ENCODE measurements around the gene TM4SF4.

TM4SF4 gene

DNA sequence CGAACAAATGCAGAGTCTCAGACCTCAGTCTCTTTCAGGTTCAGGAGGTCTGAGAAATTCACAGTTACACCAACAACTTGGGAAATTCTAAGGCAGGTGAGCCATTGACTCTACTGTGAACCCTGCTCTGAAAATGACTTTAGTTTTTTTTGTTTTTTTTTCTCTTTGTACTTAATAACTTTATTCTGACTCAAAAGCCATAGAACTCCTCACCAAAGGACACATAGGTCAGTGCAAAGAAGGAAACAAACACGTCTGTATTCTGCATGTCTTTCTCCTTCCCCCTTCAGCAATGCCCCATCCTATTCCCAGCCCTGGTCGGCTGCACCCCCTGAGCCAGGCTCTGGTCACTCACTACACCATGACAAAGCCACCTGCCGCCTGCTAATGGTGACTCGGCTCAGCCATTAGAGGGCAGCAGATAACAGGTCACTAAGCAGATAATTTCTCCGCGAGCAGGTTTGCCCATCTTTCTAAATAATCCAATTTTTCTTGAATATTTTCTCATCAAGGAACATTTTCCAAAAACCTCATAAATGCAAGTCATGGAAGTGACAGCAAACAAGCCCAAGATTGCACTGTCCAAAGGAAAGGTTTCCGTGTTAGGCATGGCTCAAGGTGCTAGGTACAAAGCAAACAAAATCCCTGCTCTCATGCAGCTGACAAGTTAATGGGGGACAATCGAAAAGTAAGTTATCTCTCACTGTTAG is 37.7 kb downstream of the TM4SF4 start:
- no peak for DNase-seq (ENCODE audit: low read depth)

- no peak for DNase-seq (ENCODE audit: low read depth)
Measured at GRCh38 chr3:149514471-149514870, 40.0 kb downstream of the TM4SF4 start.

DNA sequence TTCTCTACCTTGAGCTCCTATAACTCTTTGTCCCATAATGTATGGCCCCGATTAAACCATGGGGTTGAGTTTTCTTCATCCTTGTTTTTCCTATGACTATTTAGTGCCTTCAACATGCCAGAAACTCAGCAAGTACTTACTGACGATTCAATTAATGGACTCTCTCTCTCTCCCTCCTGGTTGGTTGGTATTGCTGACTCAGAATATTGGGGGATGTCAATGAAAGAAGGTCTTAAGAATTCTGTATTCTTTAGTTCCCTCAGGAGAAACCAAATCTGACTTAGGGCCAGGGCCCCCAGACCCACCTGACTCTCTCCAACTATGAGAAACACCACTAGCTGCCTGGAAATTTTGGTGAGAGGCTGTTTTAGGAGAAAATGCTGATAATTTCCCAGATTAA is 40.8 kb downstream of the TM4SF4 start:
- no peak for DNase-seq (ENCODE audit: low read depth)

DNA sequence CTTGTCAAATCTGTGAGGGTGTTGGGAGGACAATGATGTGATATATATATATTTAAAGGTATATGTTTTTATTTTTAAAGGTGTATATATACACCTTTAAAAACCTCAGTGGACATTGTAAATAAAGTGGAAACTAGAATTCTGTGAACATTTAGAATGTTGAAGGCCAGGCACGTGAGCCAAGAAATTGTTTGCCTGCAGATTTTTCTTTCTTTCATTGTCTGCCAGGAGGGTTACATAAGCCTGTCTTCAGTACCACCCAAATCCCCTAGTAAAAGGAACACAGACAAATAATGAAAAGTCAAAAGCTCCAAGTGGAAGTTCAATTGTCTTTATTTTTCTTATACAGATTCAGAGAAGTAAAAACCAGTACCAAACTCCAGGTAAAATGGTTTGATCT is 42.4 kb downstream of the TM4SF4 start:
- DNase-seq (ENCODE audit: low read depth) = no peak

- no peak for DNase-seq (ENCODE audit: low read depth)
Measured at GRCh38 chr3:149519912-149520311, 45.4 kb downstream of the TM4SF4 start.

DNA sequence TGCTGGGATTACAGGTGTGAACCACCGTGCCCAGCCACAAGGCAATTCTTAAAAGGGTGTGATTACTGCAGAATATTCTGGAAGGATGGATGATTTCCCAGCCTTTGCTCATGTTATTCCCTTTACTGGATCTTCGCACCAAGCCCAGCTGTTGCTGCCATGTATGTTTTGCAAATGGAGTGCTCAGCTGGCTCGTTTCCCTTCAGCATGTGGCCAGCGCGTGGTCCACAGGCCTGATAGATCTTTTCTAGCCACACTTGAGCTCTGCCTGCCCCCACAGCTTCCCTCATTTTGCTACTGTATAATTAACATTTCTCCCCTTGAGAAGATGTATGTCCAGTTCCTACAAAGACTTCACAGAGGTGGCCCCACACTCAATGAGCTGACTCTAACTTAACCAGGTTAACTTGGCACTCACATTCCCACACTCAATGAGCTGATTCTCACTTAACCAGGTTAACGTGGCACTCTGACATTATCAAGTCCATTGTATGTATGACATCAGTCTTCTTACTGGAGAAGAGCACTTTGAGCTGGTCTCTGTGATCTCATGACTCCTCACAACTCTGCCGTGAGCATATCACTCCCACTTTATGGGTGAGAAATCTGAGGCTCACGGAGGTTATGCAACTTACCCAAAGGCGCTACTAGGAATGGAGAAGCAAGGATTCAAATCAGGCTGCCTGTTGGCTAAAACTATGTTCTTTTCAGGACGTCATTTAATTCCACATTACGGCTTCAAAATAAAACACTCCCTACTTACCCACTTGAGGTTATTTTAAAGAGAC is 49.2 kb downstream of the TM4SF4 start:
- DNase-seq (ENCODE audit: low read depth) = no peak

- DNase-seq (ENCODE audit: low read depth) = no peak
Measured at GRCh38 chr3:149527531-149528339, 53.2 kb downstream of the TM4SF4 start.

GRCh38 chr3:149528340-149528650 is 53.8 kb downstream of the TM4SF4 start:
- no peak for DNase-seq (ENCODE audit: low read depth)

DNA sequence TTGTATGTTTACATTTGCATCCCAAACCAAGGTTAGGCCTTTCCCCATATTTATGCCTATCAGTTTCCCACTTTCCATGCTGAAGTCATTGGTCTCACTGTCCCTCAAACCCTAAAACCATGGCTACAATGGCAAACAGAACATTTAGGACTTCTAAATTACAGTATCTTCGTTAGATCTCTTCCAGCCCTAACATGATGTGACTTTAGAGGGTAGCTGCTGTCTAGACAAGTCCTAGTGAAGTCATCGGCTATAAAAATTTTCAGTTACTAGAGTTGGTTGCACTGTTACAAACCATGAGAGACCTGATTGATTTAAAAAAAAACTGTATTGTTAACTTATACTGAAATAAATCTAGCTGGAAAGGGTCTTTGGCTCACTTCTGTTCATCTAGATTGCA is 54.6 kb downstream of the TM4SF4 start:
- no peak for DNase-seq (ENCODE audit: low read depth)

GRCh38 chr3:149532489-149533180 is 58.1 kb downstream of the TM4SF4 start:
- no peak for DNase-seq (ENCODE audit: low read depth)

GRCh38 chr3:149534082-149534481 is 59.6 kb downstream of the TM4SF4 start:
- no peak for DNase-seq (ENCODE audit: low read depth)

- DNase-seq (ENCODE audit: low read depth) = no peak
Measured at GRCh38 chr3:149534671-149535332, 60.3 kb downstream of the TM4SF4 start.

DNA sequence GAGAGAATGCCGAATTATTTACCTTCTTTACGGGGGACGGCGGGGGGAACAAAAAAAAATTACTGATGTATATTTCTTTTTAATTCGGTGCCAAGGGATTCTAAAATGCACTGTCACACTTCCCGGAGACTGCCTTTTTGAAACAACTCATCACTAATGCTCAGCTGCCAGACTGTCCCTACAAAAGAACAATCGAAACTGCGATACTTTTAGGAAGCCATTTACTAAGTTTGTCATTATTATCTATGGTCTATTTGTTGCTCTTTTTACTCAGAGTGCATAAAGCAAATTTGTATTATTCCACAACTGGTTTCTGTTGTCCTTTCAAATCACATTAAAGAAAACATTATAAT is 60.8 kb downstream of the TM4SF4 start:
- DNase-seq (ENCODE audit: low read depth) = no peak

DNA sequence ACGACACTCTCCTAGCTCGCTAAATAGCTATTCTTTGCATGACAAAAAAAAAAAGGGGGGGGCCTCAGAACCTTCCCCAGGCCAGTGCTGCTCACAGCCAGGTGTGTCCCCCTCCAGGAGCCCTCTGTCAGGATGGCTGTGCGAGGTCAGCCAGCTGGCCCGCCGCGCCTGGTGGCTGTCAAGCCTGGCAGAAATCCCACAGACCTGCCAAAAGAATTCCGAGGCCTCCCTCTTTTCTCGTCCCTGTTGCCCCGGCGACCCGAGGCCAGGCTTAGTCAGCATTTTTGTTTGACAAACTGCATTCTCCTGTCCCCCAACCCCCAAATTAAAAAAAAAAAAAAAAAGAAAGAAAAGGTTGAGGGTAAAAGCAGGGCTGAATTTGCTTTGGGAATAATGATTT is 61.9 kb downstream of the TM4SF4 start:
- DNase-seq (ENCODE audit: low read depth) = no peak

GRCh38 chr3:149538371-149538770 is 63.9 kb downstream of the TM4SF4 start:
- no peak for DNase-seq (ENCODE audit: low read depth)

- no peak for DNase-seq (ENCODE audit: low read depth)
Measured at GRCh38 chr3:149541091-149541491, 66.6 kb downstream of the TM4SF4 start.

DNA sequence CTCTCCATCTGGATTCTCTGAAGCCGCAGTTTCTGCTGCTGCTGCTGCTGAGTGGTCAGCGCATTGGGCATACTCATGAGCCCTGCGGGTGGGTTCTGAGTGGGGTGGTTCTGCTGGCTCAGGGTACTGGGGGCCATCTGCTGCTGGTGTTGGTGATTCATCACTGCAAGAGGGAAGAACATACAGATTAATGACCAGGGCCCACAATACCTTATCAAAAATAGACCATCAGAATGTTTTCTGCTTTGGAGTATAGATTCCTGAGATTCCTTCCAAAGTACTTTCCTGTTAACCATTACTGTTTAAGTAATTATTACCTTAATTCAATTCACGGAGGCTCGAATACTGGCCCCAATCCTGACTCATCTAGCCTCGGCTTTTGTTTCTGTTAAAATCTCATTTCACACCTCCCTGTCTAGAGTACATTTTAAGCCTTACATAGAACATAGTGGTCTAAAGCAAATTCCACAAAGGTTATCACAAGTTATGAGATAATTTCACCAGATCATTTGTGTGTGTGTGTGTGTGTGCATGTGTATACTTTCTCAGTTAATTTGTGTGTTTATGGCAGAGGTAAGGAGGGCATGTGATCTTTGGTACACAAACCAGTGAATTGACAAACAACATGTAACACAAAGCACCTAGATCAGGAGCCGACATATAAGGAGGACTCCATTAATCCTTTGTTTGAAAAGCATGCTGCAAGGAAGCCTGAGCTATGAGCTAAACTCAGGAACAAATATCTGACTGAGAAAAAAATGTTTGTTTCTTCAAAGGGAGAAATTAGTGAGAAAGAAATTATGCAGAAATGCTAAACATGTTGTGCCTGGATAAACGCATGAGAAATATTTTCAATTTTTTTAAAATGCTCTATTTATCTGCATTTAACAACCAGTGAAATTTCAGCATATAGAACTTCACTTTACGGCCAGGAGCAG is 68.1 kb downstream of the TM4SF4 start:
- DNase-seq (ENCODE audit: low read depth) = no peak

DNA sequence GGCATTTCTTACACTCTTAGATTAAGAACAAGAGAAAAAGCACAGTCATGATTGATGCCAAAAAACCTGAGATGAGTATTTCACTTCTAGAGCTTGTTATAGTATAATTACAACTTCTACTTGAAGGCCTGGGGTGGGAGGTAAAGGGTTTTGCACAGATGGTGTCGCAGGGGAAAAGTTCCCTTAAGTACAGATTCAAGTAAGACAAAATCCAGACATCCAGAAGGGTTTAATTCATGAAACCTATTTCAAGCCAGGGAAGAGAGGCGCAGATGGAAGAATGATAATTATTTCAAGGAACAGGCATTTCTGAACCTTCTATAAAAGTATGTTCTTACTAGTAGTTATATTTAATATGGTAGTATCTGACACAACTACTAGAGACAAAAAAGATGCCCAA is 70.6 kb downstream of the TM4SF4 start:
- DNase-seq (ENCODE audit: low read depth) = no peak

DNA sequence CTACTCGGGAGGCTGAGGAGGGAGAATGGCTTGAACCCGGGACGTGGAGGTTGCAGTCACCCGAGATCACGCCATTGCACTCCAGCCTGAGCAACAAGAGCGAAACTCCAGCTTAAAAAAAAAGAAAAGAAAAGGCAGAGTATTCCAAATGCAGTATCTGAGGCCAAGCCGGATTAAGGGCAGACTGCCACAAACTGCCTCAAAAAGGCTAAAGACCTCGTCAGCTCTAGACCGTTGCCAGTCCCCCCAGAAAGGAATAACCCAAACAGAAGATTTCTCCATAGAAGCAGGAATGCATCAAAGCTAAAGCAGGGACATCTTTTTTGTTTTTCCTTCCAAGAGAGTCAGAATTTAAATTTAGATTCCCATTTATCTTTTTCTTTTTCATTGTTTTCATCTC is 72.9 kb downstream of the TM4SF4 start:
- no peak for DNase-seq (ENCODE audit: low read depth)

- no peak for DNase-seq (ENCODE audit: low read depth)
Measured at GRCh38 chr3:149547954-149548668, 73.6 kb downstream of the TM4SF4 start.
